ENCODE results near the gene HACE1.

- TF ChIP-seq POLR2A (IDR thresholded peaks at IDR 0.05) (no peak), POLR2AphosphoS5 (IDR thresholded peaks at IDR 0.05; ENCODE audit: insufficient read depth in 1 of 2, low read depth in 1 of 2) (no peak)
- TF ChIP-seq, protein P1, sequence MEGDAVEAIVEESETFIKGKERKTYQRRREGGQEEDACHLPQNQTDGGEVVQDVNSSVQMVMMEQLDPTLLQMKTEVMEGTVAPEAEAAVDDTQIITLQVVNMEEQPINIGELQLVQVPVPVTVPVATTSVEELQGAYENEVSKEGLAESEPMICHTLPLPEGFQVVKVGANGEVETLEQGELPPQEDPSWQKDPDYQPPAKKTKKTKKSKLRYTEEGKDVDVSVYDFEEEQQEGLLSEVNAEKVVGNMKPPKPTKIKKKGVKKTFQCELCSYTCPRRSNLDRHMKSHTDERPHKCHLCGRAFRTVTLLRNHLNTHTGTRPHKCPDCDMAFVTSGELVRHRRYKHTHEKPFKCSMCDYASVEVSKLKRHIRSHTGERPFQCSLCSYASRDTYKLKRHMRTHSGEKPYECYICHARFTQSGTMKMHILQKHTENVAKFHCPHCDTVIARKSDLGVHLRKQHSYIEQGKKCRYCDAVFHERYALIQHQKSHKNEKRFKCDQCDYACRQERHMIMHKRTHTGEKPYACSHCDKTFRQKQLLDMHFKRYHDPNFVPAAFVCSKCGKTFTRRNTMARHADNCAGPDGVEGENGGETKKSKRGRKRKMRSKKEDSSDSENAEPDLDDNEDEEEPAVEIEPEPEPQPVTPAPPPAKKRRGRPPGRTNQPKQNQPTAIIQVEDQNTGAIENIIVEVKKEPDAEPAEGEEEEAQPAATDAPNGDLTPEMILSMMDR (IDR thresholded peaks at IDR 0.05), result no peak
These were observed 74.8 kb downstream of the HACE1 start for GRCh38 chr6:104784884-104785283.
